HL-60 (cell line): ENCODE results near the gene COG8.

Experiments
- DNase-seq, 2 experiments: peaks; one replicate each; pipeline ENCODE4 v3.0.0-alpha.2; 2010 to 2020; ENCODE audit warnings: low read depth in 1 of 2, low spot score in 1 of 2
- H3K27ac ChIP-seq: fragments of 250-450 bp; sonication (Bioruptor Pico); replicated peaks from 2 replicates; pipeline ENCODE4 v1.5.1; 2020; ENCODE audit warnings: mild to moderate bottlenecking, moderate library complexity
- H3K27me3 ChIP-seq: fragments of 250-450 bp; sonication (Bioruptor Pico); 2 replicates; pipeline ENCODE4 v1.5.1; 2021; ENCODE audit warnings: mild to moderate bottlenecking, moderate library complexity; ENCODE audit not compliant: insufficient read depth, poor library complexity, severe bottlenecking
- H3K4me3 ChIP-seq: replicated peaks from 2 replicates; pipeline ENCODE4 v1.5.1; 2011; ENCODE audit warnings: mild to moderate bottlenecking, control low read depth, low read length; ENCODE audit not compliant: insufficient read depth
- GABPA ChIP-seq: IDR thresholded peaks from 2 replicates; pipeline ENCODE4 v1.6.1; 2012; ENCODE audit warnings: low read depth
- POLR2AphosphoS5 ChIP-seq: IDR thresholded peaks from 2 replicates; pipeline ENCODE4 v1.6.1; 2012; ENCODE audit warnings: low read depth
- SPI1 ChIP-seq: IDR thresholded peaks from 2 replicates; pipeline ENCODE4 v1.6.1; 2012; ENCODE audit warnings: low read depth, mild to moderate bottlenecking, borderline replicate concordance
- TF ChIP-seq, protein P1 (sequence below): IDR thresholded peaks from one replicate; pipeline ENCODE4 v1.5.1; 2011; ENCODE audit warnings: low read length, control low read depth, inconsistent platforms; ENCODE audit not compliant: insufficient read depth
- TF ChIP-seq, protein P2 (sequence below): IDR thresholded peaks from 2 replicates; pipeline ENCODE4 v1.6.1; 2012; ENCODE audit warnings: low read depth; ENCODE audit not compliant: insufficient replicate concordance

Gene COG8

DNA sequence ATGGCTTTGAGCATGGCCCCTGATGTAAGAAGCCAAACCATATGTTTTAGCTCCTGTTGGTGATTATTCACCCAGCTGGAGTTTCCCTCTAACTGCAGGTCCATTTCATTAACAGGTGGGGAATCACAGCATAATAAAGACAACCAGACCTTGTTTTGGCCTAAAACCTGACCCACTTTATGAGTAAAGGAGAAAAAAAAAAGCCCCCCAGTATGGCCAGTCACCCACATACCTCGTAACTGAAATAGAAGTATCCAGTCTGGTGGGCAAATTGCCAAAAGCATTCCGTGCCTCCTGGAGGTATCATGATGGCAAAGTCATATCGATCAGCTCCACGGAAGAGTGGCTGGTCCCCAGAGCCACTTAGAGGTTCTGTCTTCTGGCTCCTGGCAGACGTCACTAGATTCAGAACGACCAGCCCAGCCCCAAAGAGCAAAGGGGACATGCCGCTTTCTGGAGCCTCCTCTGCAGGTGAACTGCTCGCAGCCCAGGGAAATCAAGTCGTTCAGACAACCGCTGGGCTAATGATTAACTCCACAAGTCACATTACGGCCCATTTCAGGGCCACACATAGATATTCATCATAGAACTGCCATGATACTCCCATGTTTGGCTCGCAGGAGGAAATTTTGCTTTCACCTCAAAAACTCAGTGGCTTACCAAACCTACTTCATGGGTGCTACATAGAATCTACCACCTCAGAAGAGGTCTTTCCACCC is 12.1 kb upstream of the COG8 start, which contains the start of gene TMED6:
TSS of gene TMED6 (minus strand) at position 478 of the 719 bp plus-strand sequence. CDS start at position 445, 33 bp downstream.
- no peak for DNase-seq
- no peaks in the 10 kb centered on the region for H3K27me3 ChIP-seq
- H3K4me3 ChIP-seq = no peak within 1 kb of the TSS
- TF ChIP-seq, protein P1, sequence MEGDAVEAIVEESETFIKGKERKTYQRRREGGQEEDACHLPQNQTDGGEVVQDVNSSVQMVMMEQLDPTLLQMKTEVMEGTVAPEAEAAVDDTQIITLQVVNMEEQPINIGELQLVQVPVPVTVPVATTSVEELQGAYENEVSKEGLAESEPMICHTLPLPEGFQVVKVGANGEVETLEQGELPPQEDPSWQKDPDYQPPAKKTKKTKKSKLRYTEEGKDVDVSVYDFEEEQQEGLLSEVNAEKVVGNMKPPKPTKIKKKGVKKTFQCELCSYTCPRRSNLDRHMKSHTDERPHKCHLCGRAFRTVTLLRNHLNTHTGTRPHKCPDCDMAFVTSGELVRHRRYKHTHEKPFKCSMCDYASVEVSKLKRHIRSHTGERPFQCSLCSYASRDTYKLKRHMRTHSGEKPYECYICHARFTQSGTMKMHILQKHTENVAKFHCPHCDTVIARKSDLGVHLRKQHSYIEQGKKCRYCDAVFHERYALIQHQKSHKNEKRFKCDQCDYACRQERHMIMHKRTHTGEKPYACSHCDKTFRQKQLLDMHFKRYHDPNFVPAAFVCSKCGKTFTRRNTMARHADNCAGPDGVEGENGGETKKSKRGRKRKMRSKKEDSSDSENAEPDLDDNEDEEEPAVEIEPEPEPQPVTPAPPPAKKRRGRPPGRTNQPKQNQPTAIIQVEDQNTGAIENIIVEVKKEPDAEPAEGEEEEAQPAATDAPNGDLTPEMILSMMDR = no peak
- TF ChIP-seq SPI1 = no peak
- TF ChIP-seq, protein P2, sequence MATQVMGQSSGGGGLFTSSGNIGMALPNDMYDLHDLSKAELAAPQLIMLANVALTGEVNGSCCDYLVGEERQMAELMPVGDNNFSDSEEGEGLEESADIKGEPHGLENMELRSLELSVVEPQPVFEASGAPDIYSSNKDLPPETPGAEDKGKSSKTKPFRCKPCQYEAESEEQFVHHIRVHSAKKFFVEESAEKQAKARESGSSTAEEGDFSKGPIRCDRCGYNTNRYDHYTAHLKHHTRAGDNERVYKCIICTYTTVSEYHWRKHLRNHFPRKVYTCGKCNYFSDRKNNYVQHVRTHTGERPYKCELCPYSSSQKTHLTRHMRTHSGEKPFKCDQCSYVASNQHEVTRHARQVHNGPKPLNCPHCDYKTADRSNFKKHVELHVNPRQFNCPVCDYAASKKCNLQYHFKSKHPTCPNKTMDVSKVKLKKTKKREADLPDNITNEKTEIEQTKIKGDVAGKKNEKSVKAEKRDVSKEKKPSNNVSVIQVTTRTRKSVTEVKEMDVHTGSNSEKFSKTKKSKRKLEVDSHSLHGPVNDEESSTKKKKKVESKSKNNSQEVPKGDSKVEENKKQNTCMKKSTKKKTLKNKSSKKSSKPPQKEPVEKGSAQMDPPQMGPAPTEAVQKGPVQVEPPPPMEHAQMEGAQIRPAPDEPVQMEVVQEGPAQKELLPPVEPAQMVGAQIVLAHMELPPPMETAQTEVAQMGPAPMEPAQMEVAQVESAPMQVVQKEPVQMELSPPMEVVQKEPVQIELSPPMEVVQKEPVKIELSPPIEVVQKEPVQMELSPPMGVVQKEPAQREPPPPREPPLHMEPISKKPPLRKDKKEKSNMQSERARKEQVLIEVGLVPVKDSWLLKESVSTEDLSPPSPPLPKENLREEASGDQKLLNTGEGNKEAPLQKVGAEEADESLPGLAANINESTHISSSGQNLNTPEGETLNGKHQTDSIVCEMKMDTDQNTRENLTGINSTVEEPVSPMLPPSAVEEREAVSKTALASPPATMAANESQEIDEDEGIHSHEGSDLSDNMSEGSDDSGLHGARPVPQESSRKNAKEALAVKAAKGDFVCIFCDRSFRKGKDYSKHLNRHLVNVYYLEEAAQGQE = no peak
- no peak for TF ChIP-seq GABPA
- no peak for TF ChIP-seq POLR2AphosphoS5
- H3K27ac ChIP-seq = no peak within 1 kb of the TSS

DNA sequence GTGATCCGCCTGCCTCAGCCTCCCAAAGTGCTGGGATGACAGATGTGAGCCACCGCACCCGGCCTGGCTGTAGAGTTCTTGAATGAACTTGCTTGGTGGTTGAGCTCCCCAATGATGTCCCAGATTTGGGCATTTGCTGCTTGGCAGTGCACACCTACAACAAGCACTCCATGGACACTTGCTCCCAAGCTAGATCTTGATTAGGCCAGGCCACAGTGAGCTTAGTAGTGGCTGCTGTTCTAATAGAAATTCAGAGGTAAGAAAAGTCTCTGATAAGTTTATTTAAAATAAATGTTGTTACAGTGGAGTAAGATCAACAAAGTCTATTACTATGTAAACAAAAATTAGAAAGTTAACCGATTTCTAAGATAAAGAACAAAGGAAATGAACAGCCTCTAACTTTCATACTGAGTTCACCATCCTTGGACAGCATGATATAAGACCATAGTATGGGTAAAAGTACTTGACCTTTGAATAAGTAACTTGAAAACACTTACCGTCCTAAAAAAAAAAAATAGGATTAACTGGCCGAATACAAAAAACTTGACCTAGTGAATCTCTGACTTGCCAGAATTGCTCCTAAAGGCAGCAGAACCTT is 11.3 kb upstream of the COG8 start:
- Histone ChIP-seq H3K4me3 (no peak overlapping the region), H3K27me3 (no peaks in the 10 kb centered on the region), H3K27ac (no peak overlapping the region)
- DNase-seq = no peak
- TF ChIP-seq SPI1 (no peak), GABPA (no peak), POLR2AphosphoS5 (no peak)
- TF ChIP-seq, protein P1 = no peak
- TF ChIP-seq, protein P2 = no peak

DNA sequence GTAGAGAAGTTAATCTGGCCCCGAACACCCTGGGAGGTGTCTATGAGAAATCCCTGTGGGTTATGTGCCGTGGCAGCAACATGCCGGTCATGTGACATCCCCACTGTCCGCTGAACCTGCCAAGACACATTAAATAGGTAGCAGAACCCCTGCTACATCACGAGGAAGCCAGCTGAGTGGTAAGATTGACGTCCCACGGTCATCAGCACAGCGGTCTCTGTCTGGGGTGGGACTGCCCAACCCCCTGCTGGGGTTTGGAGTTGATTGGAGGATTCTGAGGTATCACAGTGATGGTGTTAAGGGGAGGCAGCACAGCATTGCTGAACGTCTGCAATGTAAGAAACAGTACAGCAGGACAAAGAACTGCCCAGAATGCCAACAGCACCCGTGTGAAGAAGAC is 10.2 kb upstream of the COG8 start:
- TF ChIP-seq, protein P1 = no peak
- TF ChIP-seq GABPA (no peak), POLR2AphosphoS5 (no peak), SPI1 (no peak)
- TF ChIP-seq, protein P2 = no peak
- Histone ChIP-seq H3K27ac (no peak overlapping the region), H3K4me3 (no peak overlapping the region), H3K27me3 (no peaks in the 10 kb centered on the region)
- no peak for DNase-seq
